GM12872 (cell line): ENCODE results near the gene SERGEF.

Experiments used
- TF ChIP-seq, protein P1 (sequence below): IDR thresholded peaks from 3 replicates; pipeline ENCODE4 v1.5.1; 2011; ENCODE audit warnings: low read depth, mild to moderate bottlenecking, low read length, moderate library complexity; ENCODE audit not compliant: insufficient read depth

The SERGEF gene

DNA sequence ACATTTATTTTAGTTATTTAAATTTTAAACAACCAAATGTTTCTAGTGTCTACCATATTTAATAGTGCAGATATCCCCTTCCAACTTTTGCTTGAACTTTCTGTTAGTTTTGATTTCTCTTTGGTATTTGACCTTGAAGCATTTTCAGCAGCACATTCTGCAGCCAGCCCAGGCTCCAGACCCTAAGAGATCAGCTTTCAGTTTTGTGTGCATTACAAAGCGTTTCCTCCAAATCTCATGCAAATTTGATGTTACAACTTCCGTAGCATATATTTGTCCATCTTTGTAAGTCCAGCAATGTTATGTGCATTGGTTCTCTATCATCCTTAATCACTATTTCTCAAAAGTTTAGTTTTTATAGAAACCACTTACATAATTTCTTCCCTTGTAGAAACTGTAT, 14.6 kb upstream of the SERGEF start:
- TF ChIP-seq, protein P1, sequence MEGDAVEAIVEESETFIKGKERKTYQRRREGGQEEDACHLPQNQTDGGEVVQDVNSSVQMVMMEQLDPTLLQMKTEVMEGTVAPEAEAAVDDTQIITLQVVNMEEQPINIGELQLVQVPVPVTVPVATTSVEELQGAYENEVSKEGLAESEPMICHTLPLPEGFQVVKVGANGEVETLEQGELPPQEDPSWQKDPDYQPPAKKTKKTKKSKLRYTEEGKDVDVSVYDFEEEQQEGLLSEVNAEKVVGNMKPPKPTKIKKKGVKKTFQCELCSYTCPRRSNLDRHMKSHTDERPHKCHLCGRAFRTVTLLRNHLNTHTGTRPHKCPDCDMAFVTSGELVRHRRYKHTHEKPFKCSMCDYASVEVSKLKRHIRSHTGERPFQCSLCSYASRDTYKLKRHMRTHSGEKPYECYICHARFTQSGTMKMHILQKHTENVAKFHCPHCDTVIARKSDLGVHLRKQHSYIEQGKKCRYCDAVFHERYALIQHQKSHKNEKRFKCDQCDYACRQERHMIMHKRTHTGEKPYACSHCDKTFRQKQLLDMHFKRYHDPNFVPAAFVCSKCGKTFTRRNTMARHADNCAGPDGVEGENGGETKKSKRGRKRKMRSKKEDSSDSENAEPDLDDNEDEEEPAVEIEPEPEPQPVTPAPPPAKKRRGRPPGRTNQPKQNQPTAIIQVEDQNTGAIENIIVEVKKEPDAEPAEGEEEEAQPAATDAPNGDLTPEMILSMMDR: no peak

DNA sequence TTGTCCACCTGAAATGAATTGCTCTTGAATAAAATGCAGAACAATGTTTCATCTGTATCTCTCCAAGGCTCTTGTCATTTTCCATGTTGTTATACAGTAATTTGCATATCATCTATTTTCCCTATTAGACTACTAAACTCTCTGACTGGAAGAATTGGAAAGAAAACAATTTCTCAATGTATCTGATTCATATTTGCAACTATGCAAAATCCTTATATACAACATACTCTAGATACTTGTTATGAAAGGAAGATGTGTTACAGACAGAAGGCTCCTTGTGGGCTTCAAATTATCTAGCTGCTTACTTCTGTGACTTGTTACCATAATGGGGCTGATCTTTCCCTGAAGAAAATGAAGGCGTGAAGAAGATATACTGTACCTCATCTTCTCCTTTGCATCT, 9.6 kb upstream of the SERGEF start:
- TF ChIP-seq, protein P1: no peak

DNA sequence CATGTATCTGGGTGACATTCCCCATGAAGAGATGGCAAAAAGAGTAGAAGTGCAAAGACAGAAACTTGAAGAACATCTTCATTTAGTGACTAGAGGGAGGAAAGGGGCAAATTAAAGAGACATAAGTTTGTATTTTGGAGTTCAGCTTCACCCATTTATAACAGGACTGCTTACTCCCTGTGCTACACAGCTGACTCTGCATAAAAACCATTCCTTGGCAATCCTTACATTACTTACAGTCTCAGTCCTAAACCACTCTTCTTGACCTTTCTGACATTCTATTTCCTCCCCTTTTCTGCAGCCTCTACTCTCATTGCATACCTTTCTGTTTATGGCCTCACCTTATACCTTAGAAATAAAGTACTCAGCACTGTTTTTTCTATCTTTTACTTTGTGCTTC, 6.8 kb upstream of the SERGEF start:
- TF ChIP-seq, protein P1: no peak

DNA sequence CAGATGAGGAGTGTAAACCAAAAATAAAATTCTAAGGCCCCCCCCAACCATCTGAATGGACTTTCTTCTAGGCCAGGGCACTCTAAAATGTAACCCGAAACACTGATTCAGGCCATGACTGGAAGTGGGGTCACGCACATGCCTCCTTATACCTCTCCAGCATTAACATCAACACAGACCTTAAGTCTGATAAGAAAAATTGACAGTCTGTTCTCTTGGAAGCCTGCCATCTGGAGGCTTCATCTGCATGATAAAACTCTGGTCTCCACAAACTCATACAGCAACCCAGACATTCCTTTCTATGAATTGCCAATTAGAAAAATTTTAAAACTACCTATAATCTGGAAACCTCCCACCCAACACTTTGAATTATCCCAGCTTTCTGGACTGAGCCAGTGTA, 3.9 kb upstream of the SERGEF start:
- TF ChIP-seq, protein P1: no peak

DNA sequence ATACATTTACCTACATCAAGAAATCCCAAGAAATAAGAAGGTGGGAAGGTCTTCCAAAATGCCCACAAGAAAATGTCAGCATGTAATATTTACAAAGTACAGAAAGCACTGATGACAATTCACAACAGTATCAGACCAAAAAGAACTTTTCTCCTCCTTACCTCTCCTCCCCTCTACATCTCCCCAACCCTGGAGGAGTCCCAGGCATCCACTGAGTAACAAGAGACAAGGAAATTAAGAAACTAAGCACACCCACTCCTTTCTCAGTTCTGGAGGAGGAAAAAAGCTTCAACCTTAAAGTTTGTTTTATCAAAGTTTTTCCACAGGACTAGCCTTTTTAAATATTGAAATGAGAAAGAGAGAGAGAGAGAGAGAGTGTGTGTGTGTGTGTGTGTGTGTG, 2.0 kb upstream of the SERGEF start:
- TF ChIP-seq, protein P1: no peak

DNA sequence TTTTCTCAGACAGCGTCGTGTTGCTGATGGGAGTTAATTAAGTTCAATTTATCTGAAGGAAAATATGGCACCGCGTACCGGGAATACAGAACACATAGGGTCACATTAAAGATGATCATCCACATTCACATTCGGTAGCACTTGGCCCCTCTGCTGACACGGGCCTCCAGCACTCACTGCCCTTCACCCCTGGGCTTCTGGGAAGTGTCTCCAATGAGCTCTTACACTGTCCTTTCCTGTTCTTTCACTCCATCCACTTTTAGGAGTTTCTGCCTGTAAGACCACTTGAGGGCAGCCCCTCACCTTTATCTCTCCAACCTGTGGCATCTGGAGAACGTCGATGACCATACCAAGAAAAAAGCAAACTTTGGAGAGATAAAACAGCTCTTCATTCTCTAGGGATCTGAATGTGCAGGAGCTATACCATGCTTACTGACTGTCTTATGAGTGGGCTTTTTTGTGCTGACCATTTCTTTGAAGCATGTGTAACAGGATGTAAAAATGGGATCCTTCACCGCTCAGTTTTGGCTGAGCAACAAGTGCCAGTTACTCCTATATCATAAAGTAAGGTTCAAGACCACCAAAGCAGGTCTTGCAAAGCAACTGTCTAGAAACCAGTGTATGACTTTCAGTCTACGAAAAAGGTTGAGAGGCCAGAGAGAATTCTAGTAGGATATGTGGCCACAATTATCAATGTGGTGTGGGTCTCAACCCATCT, 1.1 kb upstream of the SERGEF start:
- TF ChIP-seq, protein P1: no peak

DNA sequence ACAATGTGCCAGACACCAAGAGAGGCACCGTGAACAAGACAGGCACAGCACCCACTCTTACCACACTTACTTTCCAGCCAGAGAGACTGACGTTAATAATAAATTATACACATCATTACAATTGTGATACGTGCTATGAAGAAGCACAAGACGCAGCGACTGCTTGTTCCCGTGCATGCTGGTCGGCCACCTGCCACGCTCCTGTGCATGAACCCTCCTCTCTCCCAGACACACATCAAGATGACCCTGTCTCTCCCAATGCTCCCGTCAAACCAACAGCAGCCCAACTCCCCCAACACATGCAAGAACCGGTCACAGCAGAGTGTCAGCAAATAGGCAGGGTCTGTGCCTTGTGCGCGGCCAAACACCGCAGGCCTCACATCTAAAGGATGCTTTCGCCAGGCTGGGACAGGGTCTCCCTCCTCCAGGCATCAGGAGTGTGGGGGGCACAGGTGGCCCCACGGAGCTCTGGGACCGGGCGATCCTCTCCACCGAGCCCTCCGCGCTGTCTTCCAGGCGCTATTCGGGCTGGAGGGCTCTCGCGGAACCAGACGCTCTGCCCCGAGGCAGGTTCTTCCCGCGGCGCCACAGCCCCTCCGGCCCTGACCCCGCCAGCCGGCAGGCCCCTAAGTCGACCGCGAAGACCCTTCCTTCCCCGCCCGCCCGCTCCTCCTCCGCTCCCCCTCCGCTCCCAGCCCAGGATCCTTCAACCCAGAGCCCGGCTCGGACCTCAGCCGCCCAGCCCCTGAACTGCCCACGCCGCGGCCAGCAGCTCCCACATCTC, 533 bp downstream of the SERGEF start:
- TF ChIP-seq, protein P1: no peak
